22Rv1 (cell line): ENCODE results near the gene KCNH4.
A peak's percentile ranks its signal among the peaks of the same experiment; 100 is the strongest.

Experiments used
- H3K27ac ChIP-seq: fragments of 450-650 bp; 2 replicates; pipeline ENCODE4 v1.5.1; 2017
- CTCF ChIP-seq: fragments of 450-650 bp; IDR thresholded peaks from 2 replicates; pipeline ENCODE4 v1.5.1; 2017; ENCODE audit warnings: mild to moderate bottlenecking
- ZFX ChIP-seq: fragments of 450-650 bp; IDR thresholded peaks from 2 replicates; pipeline ENCODE4 v1.6.1; 2017; ENCODE audit warnings: antibody characterized with exemption, borderline replicate concordance

Gene KCNH4

GRCh38 chr17:42184713-42185620 lies 4.0 kb upstream of the KCNH4 start, which contains the start of gene HCRT:
Gene HCRT, minus strand, starts transcription at chr17:42185452. Its CDS starts 87 bp downstream, at chr17:42185365.
- H3K27ac ChIP-seq: no peak within 1 kb of the TSS
- TF ChIP-seq CTCF (no peak), ZFX (no peak)

- peak; percentile 98 for TF ChIP-seq CTCF
- TF ChIP-seq ZFX: no peak
- no peak overlapping the region for H3K27ac ChIP-seq
These were observed 3.1 kb upstream of the KCNH4 start for GRCh38 chr17:42183741-42184711.

- TF ChIP-seq CTCF: no peak
- TF ChIP-seq ZFX: no peak
- H3K27ac ChIP-seq: no peak overlapping the region
These were observed 2.2 kb upstream of the KCNH4 start for GRCh38 chr17:42182927-42183734.

GRCh38 chr17:42181851-42182207 lies 887 bp upstream of the KCNH4 start:
- no peak for TF ChIP-seq ZFX
- TF ChIP-seq CTCF: no peak
- H3K27ac ChIP-seq: no peak overlapping the region

- TF ChIP-seq ZFX: no peak
- TF ChIP-seq CTCF: no peak
- no peak overlapping the region for H3K27ac ChIP-seq
These were observed 476 bp downstream of the KCNH4 start for GRCh38 chr17:42180411-42180921.

GRCh38 chr17:42179911-42180410 lies 981 bp downstream of the KCNH4 start:
- H3K27ac ChIP-seq: no peak overlapping the region
- TF ChIP-seq ZFX (no peak), CTCF (no peak)
